GM21529 (cell line): ENCODE results near the gene MYL10.

Experiments used
- ATAC-seq: cut with Tn5 transposase; IDR thresholded peaks from one replicate; pipeline ENCODE4 v1.9.1; 2021; ENCODE audit not compliant: unreplicated experiment

Gene MYL10

DNA sequence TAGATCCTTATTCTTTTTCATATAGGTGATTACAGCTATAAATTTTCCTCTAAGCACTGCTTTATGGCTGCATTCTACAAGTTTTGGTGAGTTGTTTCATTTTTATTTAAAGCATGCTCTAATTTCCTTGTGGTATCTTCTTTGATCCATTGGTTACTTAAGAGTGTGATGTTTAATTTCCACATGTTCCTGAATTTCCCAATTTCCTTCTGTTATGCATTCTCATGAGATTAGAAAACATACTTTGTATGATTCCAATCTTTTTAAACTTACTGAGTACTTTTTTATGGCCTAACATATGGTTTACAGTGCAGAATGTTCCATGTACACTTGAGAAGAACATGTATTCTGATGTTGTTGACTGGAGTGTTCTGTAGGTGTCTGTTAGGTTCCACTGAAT, 53.4 kb downstream of the MYL10 start:
- ATAC-seq, result no peak

GRCh38 chr7:101575168-101575567, 53.9 kb downstream of the MYL10 start:
- ATAC-seq, result no peak

DNA sequence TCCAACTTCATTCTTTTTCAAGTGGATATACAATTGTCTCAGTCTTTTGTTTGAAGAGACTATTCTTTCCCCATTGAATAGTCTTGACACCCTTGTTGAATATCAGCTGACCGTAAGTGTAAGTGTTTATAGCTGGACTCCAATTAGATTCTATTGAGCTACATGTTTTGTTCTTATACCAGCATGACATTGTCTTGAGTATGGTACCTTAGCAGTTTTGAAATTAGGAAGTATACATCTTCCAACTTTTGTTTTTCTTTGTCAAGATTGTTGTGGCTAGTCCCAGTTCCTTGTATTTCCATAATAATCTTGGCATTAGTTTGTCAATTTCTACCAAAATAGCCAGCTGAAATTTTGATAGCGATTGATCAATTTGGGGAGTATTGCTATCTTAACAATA, 56.9 kb downstream of the MYL10 start:
- no peak for ATAC-seq

DNA sequence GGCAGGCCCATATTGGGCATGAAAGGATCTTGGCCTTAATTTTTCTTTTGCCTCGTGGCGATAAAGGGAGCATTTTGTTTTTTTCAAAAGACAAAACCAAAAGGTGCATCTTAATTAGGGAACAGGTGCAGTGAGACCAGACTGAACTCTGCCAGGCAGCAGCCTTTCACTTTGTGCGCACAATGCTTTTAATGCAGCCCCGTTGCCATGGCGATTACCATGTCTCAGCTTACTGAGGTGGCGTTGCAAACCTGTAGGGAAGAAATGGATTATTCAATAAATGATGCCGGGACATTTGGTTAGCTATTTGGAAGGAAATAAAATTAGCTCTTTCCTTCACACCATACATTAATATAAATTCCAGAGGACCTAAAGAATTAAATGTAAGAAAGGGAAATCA, 61.9 kb downstream of the MYL10 start:
- no peak for ATAC-seq

GRCh38 chr7:101565601-101566209, 63.4 kb downstream of the MYL10 start:
- no peak for ATAC-seq

DNA sequence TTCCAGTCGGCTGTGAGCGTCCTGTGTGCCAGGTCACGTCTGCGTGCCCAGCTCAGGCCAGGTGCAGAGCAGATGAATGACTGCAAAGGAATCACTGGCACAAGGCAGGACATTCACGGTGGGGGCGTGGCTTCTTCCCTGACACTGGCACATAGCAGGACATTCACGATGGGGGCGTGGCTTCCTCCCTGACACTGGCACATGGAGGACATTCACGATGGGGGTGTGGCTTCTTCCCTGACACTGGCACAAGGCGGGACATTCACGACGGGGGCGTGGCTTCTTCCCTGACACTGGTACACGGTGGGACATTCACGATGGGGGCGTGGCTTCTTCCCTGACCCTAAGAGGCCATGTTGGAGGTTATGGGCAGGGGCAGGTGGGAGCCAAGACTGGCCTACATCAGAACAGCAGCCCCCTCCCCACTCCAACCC, 64.3 kb downstream of the MYL10 start:
- no peak for ATAC-seq

DNA sequence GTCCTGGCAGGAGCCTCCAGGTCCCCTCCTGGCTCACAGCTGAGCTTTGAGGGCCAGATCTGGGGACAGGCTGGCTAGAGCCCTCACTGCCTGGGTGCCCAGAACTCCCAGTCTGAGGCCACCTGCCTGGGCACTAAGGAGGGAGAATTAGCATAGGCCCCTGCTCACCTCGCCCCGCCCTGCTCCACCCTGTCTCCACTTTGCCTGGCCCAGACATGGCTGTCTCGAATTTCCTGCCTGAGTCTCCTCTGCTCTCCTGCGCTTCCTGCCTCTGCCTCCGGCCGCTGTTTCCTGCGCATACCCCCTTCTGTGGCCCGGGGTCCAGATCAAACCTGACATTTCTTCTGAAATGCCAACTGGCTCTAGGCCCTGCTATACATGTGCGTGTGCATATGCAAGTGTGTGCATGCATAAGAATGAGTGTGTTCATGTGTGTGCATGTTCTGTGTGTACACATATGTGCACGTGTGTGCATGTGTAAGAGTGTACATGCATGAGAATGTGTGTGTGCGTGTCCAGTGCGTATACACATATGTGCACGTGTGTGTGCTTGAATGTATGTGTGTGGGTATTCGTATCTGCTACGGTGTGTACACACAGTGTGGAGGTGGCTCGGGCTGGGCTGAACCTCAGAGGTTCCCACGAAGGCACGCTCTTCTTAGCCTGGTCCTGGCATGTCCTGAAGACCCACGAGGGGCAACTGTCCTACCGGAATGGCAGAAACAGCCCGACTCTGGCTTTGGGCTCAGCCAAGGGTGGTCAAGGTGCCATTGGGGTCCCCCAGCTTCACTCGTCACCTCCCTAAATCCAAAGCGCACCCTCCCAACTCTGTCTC, 64.9 kb downstream of the MYL10 start:
- no peak for ATAC-seq
